DOHH2 (cell line): ENCODE results near the gene PDIA3.

Source experiments
- CTCF ChIP-seq: fragments of 200-600 bp; sonication (generic); IDR thresholded peaks from one replicate; pipeline ENCODE4 v1.5.1; 2014; ENCODE audit warnings: antibody characterized with exemption, mild to moderate bottlenecking, low read depth, low read length; ENCODE audit not compliant: poor library complexity, severe bottlenecking
- EZH2phosphoT487 ChIP-seq: fragments of 200-600 bp; sonication (generic); IDR thresholded peaks from 2 replicates; pipeline ENCODE4 v1.6.1; 2017; ENCODE audit warnings: borderline replicate concordance, mild to moderate bottlenecking, antibody characterized with exemption, low read length, moderate library complexity, mixed read lengths

- no peak for TF ChIP-seq CTCF
- TF ChIP-seq EZH2phosphoT487: no peak
Measured at GRCh38 chr15:43779016-43779415, 32.8 kb downstream of the PDIA3 start.
